Astrocyte (in vitro differentiated cells and primary cell): ENCODE results near the gene CRTAP.

Experiments
- EZH2 ChIP-seq: IDR thresholded peaks from 2 replicates; pipeline ENCODE4 v1.6.1; 2012; ENCODE audit warnings: mild to moderate bottlenecking, low read length, inconsistent platforms; ENCODE audit not compliant: insufficient read depth
- TF ChIP-seq, protein P1 (sequence below): IDR thresholded peaks from 2 replicates; pipeline ENCODE4 v1.5.1; 2011; ENCODE audit warnings: low read depth, mild to moderate bottlenecking, inconsistent platforms, low read length, moderate library complexity; ENCODE audit not compliant: insufficient read depth

DNA sequence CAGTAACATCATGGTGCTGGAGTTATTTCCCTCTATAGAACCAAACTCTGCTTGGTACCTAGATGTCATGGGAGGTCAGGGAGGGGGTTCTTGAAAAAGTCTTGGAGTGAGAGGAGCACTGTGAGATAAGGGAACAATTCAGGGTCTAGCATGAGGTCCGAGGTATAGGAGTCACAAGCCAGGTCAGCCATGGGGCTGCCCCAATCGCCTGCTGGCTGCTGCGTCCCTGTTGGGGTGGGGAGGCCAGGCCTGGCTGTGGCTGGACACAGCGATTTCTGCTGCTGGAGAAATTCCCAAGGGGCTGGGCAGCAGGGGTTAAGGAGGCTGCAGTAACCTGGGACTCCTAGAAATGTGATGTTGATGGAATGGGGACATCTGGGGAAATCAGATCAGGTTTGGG lies 59.9 kb downstream of the CRTAP start:
- TF ChIP-seq, protein P1, sequence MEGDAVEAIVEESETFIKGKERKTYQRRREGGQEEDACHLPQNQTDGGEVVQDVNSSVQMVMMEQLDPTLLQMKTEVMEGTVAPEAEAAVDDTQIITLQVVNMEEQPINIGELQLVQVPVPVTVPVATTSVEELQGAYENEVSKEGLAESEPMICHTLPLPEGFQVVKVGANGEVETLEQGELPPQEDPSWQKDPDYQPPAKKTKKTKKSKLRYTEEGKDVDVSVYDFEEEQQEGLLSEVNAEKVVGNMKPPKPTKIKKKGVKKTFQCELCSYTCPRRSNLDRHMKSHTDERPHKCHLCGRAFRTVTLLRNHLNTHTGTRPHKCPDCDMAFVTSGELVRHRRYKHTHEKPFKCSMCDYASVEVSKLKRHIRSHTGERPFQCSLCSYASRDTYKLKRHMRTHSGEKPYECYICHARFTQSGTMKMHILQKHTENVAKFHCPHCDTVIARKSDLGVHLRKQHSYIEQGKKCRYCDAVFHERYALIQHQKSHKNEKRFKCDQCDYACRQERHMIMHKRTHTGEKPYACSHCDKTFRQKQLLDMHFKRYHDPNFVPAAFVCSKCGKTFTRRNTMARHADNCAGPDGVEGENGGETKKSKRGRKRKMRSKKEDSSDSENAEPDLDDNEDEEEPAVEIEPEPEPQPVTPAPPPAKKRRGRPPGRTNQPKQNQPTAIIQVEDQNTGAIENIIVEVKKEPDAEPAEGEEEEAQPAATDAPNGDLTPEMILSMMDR = no peak
- TF ChIP-seq EZH2 = no peak
